Esophagus (tissue), 2 donors: ENCODE data around the gene NAXE. TPM values are rescaled to one million over a fixed set of nuclear protein-coding genes. Genes with fewer than 3 reads are reported as not detected.

Experiments used
- H3K27ac ChIP-seq, 2 donors: one replicate each; pipeline ENCODE4 v1.5.1; 2013; ENCODE audit warnings: low read depth in 2 of 2, mild to moderate bottlenecking in 2 of 2, inconsistent platforms in 1 of 2, low read length in 1 of 2, moderate library complexity in 1 of 2
- H3K27me3 ChIP-seq, 2 donors: one replicate each; pipeline ENCODE4 v1.6.1; 2013; ENCODE audit warnings: low read length in 2 of 2, control low read depth in 1 of 2, mild to moderate bottlenecking in 1 of 2; ENCODE audit not compliant: insufficient read depth in 2 of 2, control insufficient read depth in 1 of 2
- H3K36me3 ChIP-seq, 2 donors: one replicate each; pipeline ENCODE4 v1.6.1; 2013; ENCODE audit warnings: low read length in 1 of 2; ENCODE audit not compliant: control insufficient read depth in 2 of 2, insufficient read depth in 2 of 2
- H3K4me1 ChIP-seq, 2 donors: one replicate each; pipeline ENCODE4 v1.6.1; 2013; ENCODE audit warnings: low read length in 1 of 2; ENCODE audit not compliant: control insufficient read depth in 2 of 2, insufficient read depth in 2 of 2
- H3K4me3 ChIP-seq, 2 donors: one replicate each; pipeline ENCODE4 v1.5.1; 2013; ENCODE audit warnings: low read length in 2 of 2, mild to moderate bottlenecking in 2 of 2, low read depth in 1 of 2, moderate library complexity in 1 of 2
- H3K9me3 ChIP-seq, 2 donors: one replicate each; pipeline ENCODE4 v1.6.1; 2013; ENCODE audit warnings: mild to moderate bottlenecking in 2 of 2, low read depth in 1 of 2, low read length in 1 of 2, moderate library complexity in 1 of 2; ENCODE audit not compliant: control insufficient read depth in 2 of 2, insufficient read depth in 1 of 2
- WGBS, 2 donors: extraction: QIAGEN DNeasy Blood & Tissue Kit; methylation state at CpG; one replicate each; pipeline ENCODE4 v1.1.7; 2013; 5-methylcytosine and 5-hydroxymethylcytosine counted together
- polyA plus RNA-seq, 2 donors: library from polyadenylated mRNA; stranded (reverse); fragments of 200-250 nt; gene quantifications; one replicate each; pipeline ENCODE4 v1.2.3, GENCODE V29; 2013
- donor health status: healthy with polysubstance abuse.
- donor health status: Bipolar disorder and iron deficiency.

The NAXE gene
- polyA plus RNA-seq, 2 donors, result 29.9 to 70.9 TPM

DNA sequence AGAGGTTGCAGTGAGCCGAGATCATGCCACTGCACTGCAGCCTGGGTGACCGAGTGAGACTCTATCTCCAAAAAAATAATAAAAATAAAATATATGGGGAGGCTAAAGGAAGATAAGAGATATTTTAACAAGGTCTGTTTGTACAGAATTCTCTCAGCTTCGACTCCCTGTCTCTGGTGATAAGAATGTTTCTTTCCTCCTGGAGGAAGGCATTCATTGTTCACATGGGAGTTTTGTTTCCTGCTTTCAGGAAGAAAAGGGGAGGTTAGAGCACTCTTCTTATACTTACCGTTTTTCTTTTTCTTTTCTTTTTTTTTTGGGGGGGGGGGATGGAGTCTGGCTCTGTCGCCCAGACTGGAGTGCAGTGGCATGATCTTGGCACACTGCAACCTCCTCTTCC is 2.0 kb upstream of the NAXE start:
- Histone ChIP-seq H3K27ac (no peak overlapping the region), H3K36me3 (peaks cover 3 to 13% of the 10 kb centered on the region in 2 donors), H3K4me3 (no peak overlapping the region), H3K4me1 (peaks cover 0 to 6% of the 10 kb centered on the region in 2 donors), H3K27me3 (no peaks in the 10 kb centered on the region), H3K9me3 (no peaks in the 10 kb centered on the region)
- WGBS, 2 donors, result 70 to 80% methylated on average over 5 of the region's 5 CpGs

DNA sequence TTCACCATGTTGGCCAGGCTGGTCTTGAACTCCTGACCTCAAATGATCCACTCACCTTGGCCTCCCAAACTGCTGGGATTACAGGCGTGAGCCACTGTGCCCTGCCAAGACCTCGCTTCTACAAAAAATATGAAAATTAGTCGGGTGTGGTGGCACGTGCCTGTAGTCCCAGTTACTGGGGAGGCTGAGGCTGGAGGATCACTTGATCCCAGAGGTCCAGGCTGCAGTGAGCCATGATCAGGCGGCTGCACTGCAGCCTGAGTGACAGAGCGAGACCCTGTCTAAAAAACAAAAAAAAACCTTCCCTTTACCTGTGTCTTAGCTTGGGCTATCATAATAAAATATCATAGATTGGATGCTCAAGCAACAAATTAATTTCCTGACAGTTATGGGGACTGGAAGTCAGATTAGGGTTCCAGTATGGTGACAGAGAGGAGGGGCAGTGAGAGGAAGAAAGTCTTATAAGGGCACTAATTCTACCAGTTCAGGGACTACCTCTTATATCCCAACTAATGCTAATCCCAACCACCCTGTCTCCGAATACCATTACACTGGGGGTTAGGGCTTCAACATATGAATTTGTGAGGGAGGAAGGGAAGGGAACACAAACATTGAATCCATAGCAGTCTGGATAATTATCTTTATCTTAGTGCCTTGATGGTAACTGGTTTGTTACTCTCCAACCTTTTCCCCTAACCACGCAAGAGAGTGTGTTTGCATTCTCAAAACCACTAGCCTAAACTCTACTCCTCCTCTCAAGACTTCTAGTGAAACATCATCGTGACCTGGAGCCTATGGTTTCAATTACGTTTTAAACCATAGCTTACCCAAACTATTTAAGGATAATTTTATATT is 1.0 kb upstream of the NAXE start:
- Histone ChIP-seq H3K36me3 (peaks cover 7 to 20% of the 10 kb centered on the region in 2 donors), H3K27me3 (no peaks in the 10 kb centered on the region), H3K4me3 (no peak overlapping the region), H3K4me1 (peaks cover 0 to 6% of the 10 kb centered on the region in 2 donors), H3K27ac (peak overlapping the region in 1 of 2 donors; percentile 87), H3K9me3 (no peaks in the 10 kb centered on the region)
- 82 to 86% methylated on average over 10 of the region's 10 CpGs for WGBS, 2 donors

DNA sequence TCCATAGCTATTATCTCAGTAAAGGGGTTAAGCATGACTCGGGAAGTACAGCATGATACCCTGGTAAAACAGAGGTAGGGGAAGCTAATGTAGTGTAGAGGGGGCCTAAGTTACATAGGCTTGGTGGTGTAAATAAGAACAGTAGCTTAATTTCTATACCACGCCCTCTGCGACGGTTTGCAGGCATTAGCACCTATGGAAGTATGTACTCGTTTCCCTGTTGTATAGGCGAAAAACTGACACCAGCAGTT is 470 bp upstream of the NAXE start:
- Histone ChIP-seq H3K9me3 (no peaks in the 10 kb centered on the region), H3K36me3 (peaks cover 7 to 26% of the 10 kb centered on the region in 2 donors), H3K27ac (peak overlapping the region; percentile 87 to 92), H3K27me3 (no peaks in the 10 kb centered on the region), H3K4me1 (peaks cover 0 to 6% of the 10 kb centered on the region in 2 donors), H3K4me3 (peak overlapping the region; percentile 62 to 78)
- WGBS, 2 donors, result 18 to 19% methylated on average over 6 of the region's 6 CpGs

DNA sequence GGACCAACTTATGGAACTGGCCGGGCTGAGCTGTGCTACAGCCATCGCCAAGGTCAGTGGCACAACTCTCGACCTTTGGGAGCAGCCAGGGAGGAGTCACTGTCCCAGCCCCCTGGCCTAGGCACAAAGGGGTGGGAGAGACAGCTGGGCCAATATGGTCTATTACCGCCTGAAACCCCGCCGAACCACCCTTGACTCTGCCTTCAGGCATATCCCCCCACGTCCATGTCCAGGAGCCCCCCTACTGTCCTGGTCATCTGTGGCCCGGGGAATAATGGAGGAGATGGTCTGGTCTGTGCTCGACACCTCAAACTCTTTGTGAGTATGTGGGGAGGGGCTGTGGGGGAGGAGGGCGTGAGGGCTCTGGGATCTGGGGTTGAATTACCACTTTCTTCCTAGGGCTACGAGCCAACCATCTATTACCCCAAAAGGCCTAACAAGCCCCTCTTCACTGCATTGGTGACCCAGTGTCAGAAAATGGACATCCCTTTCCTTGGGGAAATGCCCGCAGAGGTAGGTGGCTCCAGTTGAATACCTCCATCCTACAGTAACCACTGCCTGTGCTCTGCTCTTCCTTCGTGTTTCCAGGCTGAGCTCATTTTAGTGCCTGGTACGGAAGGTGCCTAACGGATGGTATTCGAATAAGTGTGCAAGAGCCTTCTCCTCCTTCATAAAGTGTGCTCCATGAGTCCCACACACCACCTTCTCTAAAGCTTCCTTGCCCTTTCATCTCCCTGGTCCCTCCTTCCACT is 758 bp downstream of the NAXE start:
- Histone ChIP-seq H3K4me1 (peaks cover 0 to 6% of the 10 kb centered on the region in 2 donors), H3K27ac (peak overlapping the region in 1 of 2 donors; percentile 92), H3K36me3 (peaks cover 7 to 32% of the 10 kb centered on the region in 2 donors), H3K4me3 (peak overlapping the region; percentile 62 to 78), H3K9me3 (no peaks in the 10 kb centered on the region), H3K27me3 (no peaks in the 10 kb centered on the region)
- 38 to 43% methylated on average over 16 of the region's 16 CpGs for whole genome bisulfite sequencing, 2 donors

DNA sequence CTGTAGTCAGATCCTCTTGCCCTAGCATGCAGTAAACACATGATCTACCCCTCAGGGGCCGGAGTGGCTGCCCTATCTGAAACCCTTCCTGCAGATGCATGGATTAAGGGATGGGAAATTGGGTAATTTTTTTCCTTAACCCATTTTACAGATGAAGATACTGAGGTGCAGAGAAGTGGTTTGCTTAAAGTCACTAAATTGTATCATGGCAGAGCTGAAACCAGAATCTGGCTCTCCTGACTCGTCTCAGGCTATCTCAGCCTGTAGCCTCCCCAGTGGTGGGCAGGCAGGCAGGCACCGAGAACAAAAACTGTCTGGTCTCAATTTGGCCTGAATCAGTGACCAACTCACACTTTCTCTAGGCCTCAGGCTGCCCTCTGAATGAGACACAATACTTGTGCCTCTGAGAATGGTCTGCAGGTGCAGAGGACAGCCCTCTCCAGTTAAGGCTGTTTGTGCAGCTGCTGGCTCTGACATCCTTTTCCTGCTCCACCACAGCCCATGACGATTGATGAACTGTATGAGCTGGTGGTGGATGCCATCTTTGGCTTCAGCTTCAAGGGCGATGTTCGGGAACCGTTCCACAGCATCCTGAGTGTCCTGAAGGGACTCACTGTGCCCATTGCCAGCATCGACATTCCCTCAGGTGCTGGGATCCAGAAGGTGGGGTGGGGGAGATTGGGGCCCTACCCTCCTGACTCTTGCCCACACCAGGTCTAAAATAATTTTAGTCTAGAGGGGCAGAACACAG is 1.5 kb downstream of the NAXE start:
- no peak overlapping the region for H3K27ac ChIP-seq
- H3K9me3 ChIP-seq, result no peaks in the 10 kb centered on the region
- peaks cover 12 to 39% of the 10 kb centered on the region in 2 donors for H3K36me3 ChIP-seq
- peaks cover 0 to 6% of the 10 kb centered on the region in 2 donors for H3K4me1 ChIP-seq
- 66 to 69% methylated on average over 8 of the region's 8 CpGs for WGBS, 2 donors
- H3K4me3 ChIP-seq, result no peak overlapping the region
- H3K27me3 ChIP-seq, result no peaks in the 10 kb centered on the region

DNA sequence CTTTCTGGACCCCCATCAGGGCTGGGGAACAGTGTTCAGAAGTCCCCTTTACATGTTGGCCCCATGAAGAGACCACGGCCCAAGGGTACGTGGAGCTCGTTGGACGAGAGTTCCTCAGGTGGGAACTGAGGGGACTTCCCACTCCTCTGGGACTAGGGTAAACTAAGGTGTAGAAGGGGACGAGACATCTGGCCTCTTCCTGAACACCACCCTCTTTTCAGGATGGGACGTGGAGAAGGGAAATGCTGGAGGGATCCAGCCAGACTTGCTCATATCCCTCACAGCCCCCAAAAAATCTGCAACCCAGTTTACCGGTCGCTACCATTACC is 2.0 kb downstream of the NAXE start:
- H3K27me3 ChIP-seq, result no peaks in the 10 kb centered on the region
- H3K36me3 ChIP-seq, result peaks cover 15 to 39% of the 10 kb centered on the region in 2 donors
- 79 to 83% methylated on average over 8 of the region's 8 CpGs for WGBS, 2 donors
- H3K4me3 ChIP-seq, result no peak overlapping the region
- peaks cover 0 to 6% of the 10 kb centered on the region in 2 donors for H3K4me1 ChIP-seq
- H3K9me3 ChIP-seq, result no peaks in the 10 kb centered on the region
- no peak overlapping the region for H3K27ac ChIP-seq

DNA sequence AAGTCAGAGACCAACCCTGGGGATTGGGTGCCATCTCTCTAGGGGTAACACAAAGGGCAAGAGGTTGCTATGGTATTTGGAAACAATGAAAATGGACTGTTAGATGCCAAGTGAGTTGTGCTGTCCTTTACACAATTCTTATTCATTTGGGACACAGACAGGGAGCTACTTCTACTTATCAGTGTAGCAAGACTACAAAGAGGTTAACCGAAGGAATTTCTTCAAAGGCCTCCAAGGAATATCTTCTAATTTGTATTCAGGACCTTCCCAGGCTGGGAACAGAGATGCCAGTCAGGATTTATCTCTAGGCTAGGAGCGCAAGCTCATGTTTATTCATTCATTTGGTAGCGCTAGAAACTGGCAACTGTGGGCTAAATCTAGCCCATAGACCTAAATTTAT is 2.6 kb downstream of the NAXE start:
- Histone ChIP-seq H3K4me3 (no peak overlapping the region), H3K36me3 (peaks cover 15 to 39% of the 10 kb centered on the region in 2 donors), H3K27ac (no peak overlapping the region), H3K9me3 (no peaks in the 10 kb centered on the region), H3K27me3 (no peaks in the 10 kb centered on the region), H3K4me1 (peaks cover 0 to 6% of the 10 kb centered on the region in 2 donors)
- WGBS, 2 donors, result 73 to 81% methylated on average over 3 of the region's 3 CpGs

DNA sequence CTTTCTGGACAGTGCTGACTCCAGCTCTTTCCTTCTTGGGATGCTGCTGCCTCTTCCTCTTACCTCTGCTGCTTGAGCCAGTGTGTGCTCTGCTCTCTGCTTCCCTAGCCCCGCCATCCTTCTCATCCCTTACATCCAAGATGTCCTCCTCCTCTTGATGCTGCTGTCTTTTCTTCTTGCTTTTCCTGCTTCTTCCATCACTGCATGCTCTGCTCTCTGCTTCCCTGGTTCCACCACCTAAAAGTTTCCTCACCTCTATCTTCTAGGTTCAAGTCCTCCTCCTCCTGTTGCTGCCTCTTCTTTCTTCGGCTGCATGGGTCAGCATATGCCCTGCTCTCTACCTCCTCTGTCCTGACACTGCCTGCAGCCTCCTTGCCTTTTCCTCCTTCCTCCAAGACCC is 3.4 kb downstream of the NAXE start:
- Histone ChIP-seq H3K27ac (no peak overlapping the region), H3K4me3 (no peak overlapping the region), H3K36me3 (peaks cover 15 to 39% of the 10 kb centered on the region in 2 donors), H3K9me3 (no peaks in the 10 kb centered on the region), H3K27me3 (no peaks in the 10 kb centered on the region), H3K4me1 (peaks cover 0 to 6% of the 10 kb centered on the region in 2 donors)
- WGBS, 2 donors, result 85 to 89% methylated on average over 2 of the region's 2 CpGs

DNA sequence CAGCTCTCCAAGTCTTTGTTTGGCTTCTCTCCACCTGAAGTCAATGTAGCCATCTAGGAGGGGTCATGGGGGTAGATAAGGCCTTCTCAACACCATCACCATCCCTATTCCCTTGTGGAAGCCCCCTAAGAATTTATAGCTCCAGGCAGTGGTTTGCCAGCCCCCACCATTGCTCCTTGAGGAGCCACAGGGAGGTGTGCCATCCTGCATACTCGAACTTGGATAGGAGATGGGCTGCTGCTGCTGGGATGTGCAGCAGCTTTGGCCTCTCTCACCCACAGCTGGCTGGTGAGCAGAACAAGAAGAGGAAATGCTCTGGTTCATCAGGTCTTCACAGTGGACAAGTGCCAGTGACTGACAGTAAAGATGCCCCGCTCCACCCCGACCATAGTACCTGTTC is 4.8 kb downstream of the NAXE start:
- Histone ChIP-seq H3K9me3 (no peaks in the 10 kb centered on the region), H3K27me3 (no peaks in the 10 kb centered on the region), H3K4me3 (no peak overlapping the region), H3K36me3 (peaks cover 15 to 39% of the 10 kb centered on the region in 2 donors), H3K4me1 (peaks cover 0 to 6% of the 10 kb centered on the region in 2 donors), H3K27ac (no peak overlapping the region)
- 77% methylated on average over 3 of the region's 3 CpGs for WGBS, 2 donors
